Activated CD4-positive, alpha-beta T cell treated with anti-CD3 and anti-CD28 coated beads for 36 hours (primary cell): ENCODE measurements around the gene ADSS1. TPM values are rescaled to one million over a fixed set of nuclear protein-coding genes. Genes with fewer than 3 reads are reported as not detected.

Source experiments
- ATAC-seq: fragments of 200-7000 bp; cut with Tn5 transposase; one replicate; pipeline ENCODE4 v1.10.0; 2021; ENCODE audit warnings: mild to moderate bottlenecking, moderate library complexity
- CTCF ChIA-PET: fragments of 350-600 bp; sonication (Branson Sonifier 250); formaldehyde crosslinking; loops from one replicate; lab custom pipeline; 2021; ENCODE audit warnings: antibody characterized with exemption; lab: Charles Lee
- POLR2A ChIA-PET: fragments of 350-600 bp; sonication (Branson Sonifier 250); formaldehyde crosslinking; loops from one replicate; lab custom pipeline; 2021; ENCODE audit warnings: antibody characterized with exemption, inconsistent platforms; lab: Charles Lee
- DNase-seq: peaks from one replicate; pipeline ENCODE4 v3.0.0-alpha.2; 2020
- H3K27ac Mint-ChIP-seq: one replicate; pipeline ENCODE4 v1.8.0; 2021; ENCODE audit warnings: mixed read lengths
- H3K27me3 Mint-ChIP-seq: one replicate; pipeline ENCODE4 v1.8.0; 2021; ENCODE audit warnings: mixed read lengths
- H3K36me3 Mint-ChIP-seq: one replicate; pipeline ENCODE4 v1.8.0; 2021; ENCODE audit warnings: low read depth, mixed read lengths
- H3K4me1 Mint-ChIP-seq: one replicate; pipeline ENCODE4 v1.8.0; 2021; ENCODE audit warnings: mixed read lengths
- H3K4me3 Mint-ChIP-seq: one replicate; pipeline ENCODE4 v1.8.0; 2021; ENCODE audit warnings: mild to moderate bottlenecking, moderate library complexity, mixed read lengths
- H3K9me3 Mint-ChIP-seq: one replicate; pipeline ENCODE4 v1.8.0; 2021; ENCODE audit warnings: low read depth, mixed read lengths
- intact Hi-C, 2 experiments: fragments of 100-400 bp; cut with DNase I in 1 of 2; cut with micrococcal nuclease in 1 of 2; formaldehyde crosslinking; loops; one replicate each; pipeline versions ENCODE4 v1.14.2 to v1.15.1; 2022 to 2024; cut with DNase I, micrococcal nuclease
- total RNA-seq, 2 experiments: library from RNA; stranded (reverse); gene quantifications; one replicate each; pipeline ENCODE4 v1.2.3, GENCODE V29; 2021

Gene ADSS1
- total RNA-seq, 2 experiments from 2014 or later = 2.2 to 3.2 TPM

DNA sequence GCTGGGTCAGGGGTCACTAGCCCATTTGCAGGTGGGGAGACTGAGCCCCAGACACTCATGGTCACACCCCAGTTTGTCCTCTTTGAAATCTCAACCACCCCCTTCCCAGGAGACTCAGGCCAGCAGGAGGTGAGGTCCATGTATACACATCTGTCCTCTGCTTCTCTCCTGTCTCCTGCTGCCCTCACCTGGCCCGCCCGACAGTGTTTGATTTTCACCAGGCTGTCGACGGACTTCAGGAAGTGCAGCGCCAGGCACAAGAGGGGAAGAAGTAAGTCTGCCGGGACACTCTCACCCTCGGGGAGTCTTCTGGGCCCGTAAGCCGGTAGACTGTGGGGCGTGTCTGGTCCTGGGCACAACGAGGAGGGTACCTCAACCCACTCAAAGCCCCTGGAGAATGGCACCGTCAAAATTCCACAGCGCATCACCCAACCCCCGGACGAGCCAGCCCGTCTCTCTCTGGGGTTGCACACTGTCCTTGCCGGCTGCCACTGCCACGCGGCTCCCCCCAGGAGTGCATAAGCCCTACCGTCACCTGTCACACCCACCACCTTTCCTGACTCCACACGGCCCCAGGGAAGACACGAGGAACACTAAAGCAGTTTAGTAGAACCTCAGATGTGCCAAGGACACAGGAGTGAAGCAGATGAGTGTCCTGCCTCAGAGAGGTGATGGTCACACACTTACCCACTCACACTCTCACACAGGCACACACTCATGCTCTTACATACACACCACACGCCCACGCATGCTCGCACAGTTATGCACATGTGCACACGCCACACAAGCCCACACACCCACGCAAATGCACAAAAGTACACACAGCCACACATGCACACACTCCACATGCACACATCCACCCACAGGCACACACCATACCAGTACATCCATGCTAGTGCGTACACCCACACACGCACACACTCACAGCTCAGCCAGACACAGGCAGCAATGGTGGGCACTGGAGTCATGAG, 15.8 kb downstream of the ADSS1 start:
- no peaks in the 10 kb centered on the region for H3K9me3 Mint-ChIP-seq
- H3K4me1 Mint-ChIP-seq = no peaks in the 10 kb centered on the region
- POLR2A ChIA-PET = no interaction called here
- no peaks in the 10 kb centered on the region for H3K36me3 Mint-ChIP-seq
- H3K4me3 Mint-ChIP-seq = no peak overlapping the region
- ATAC-seq = no peak
- H3K27ac Mint-ChIP-seq = no peak overlapping the region
- intact Hi-C loops = no loop called here
- H3K27me3 Mint-ChIP-seq = no peaks in the 10 kb centered on the region
- DNase-seq = no peak
- CTCF ChIA-PET = no interaction called here

GRCh38 chr14:104741108-104741802, 17.2 kb downstream of the ADSS1 start:
- no peaks in the 10 kb centered on the region for H3K27me3 Mint-ChIP-seq
- H3K4me3 Mint-ChIP-seq = no peak overlapping the region
- ChIA-PET POLR2A (no interaction called here), CTCF (interaction anchor here (1.5 kb wide), 1 partner anchor 12 kb away, joined by 5 read pairs; the partner anchor contains the start of gene SIVA1)
- no peaks in the 10 kb centered on the region for H3K36me3 Mint-ChIP-seq
- H3K27ac Mint-ChIP-seq = no peak overlapping the region
- DNase-seq (no peak), ATAC-seq (no peak)
- intact Hi-C loops = no loop called here
- H3K4me1 Mint-ChIP-seq = peaks cover 11% of the 10 kb centered on the region
- H3K9me3 Mint-ChIP-seq = no peaks in the 10 kb centered on the region

GRCh38 chr14:104741803-104742251, 17.8 kb downstream of the ADSS1 start:
- ChIA-PET CTCF (interaction anchor here (1.5 kb wide), 1 partner anchor 11 kb away, joined by 5 read pairs; the partner anchor contains the start of gene SIVA1), POLR2A (no interaction called here)
- no peak overlapping the region for H3K4me3 Mint-ChIP-seq
- ATAC-seq (no peak), DNase-seq (no peak)
- no peaks in the 10 kb centered on the region for H3K9me3 Mint-ChIP-seq
- peaks cover 11% of the 10 kb centered on the region for H3K4me1 Mint-ChIP-seq
- intact Hi-C loops = no loop called here
- H3K27ac Mint-ChIP-seq = no peak overlapping the region
- no peaks in the 10 kb centered on the region for H3K36me3 Mint-ChIP-seq
- H3K27me3 Mint-ChIP-seq = no peaks in the 10 kb centered on the region

GRCh38 chr14:104742586-104743455, 18.8 kb downstream of the ADSS1 start:
- Mint-ChIP-seq H3K27ac (no peak overlapping the region), H3K4me1 (peaks cover 11% of the 10 kb centered on the region), H3K9me3 (no peaks in the 10 kb centered on the region), H3K4me3 (no peak overlapping the region), H3K36me3 (no peaks in the 10 kb centered on the region), H3K27me3 (no peaks in the 10 kb centered on the region)
- ATAC-seq (no peak), DNase-seq (no peak)
- POLR2A ChIA-PET = no interaction called here
- intact Hi-C loops = no loop called here
- CTCF ChIA-PET = interaction anchor here (0.6 to 1.5 kb wide), 3 partner anchors 10 to 649 kb away, joined by 4 to 6 read pairs (median 5); partner anchors contain the start of gene SIVA1

DNA sequence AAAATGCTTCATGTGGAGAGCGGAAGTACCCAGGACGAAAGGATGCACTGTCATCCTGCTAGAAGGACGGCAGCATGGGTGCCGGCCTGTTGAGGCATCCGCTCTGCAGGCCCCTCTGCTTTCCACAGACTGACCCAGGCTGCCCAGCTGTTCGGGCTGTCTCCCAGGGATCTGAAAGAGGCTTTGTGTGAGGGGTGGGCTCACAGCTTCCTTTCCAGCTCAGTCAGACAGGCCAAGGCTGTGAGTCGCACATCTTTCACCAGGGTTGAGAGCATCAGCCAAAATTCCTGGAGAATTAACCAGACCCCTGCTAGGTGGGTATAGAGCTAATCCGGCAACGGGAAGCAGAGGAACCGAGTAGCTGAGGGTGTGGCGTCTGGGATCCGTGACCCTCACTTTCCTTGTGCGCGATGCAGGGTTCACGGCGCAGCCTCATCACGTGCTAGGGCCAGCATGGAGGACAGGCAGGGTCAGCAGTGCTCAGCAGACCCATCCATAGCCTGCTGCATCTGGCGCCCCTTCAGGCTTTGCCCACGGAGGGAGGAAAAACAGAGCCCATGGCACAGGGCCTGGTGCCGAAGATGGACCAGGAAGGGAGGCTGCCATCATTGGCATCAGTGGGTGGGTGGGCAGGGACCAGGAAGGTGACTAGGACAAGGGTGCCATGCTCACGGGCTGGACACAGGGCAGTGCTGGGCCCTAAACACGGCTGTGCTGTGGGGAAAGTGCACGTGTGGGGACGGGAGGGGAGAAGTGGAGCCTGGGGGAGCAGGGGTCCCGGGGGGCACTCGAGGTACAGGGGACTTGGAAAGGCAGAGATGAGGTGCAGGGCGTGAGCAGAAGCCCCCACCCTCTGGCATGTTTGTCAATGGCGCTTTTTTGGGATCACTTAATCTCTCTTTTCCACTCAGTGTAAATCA, 19.7 kb downstream of the ADSS1 start:
- H3K4me3 Mint-ChIP-seq = no peak overlapping the region
- no peak for DNase-seq
- no peak overlapping the region for H3K27ac Mint-ChIP-seq
- ChIA-PET POLR2A (no interaction called here), CTCF (interaction anchor here (0.8 kb wide), 1 partner anchor 27 kb away, joined by 6 read pairs; no protein-coding TSS in a partner anchor)
- peaks cover 11% of the 10 kb centered on the region for H3K4me1 Mint-ChIP-seq
- H3K27me3 Mint-ChIP-seq = no peaks in the 10 kb centered on the region
- intact Hi-C loops = no loop called here
- no peaks in the 10 kb centered on the region for H3K9me3 Mint-ChIP-seq
- ATAC-seq = no peak
- no peaks in the 10 kb centered on the region for H3K36me3 Mint-ChIP-seq

DNA sequence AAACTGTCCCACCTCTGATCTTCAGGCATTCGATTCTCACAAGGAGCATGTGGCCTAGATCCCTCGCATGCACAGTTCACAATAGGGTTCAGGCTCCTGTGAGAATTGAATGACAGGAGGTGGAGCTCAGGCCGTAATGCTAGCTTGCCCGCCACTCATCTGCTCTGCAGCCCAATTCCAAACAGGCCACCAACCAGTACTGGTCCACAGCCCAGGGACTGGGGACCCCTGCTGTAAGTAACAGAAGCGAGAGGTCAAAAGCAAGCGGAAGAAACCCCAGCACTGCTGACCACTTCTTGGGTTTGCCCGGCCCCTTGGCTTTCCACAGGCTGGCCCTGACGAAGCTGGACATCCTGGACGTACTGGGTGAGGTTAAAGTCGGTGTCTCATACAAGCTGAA, 20.5 kb downstream of the ADSS1 start:
- ChIA-PET CTCF (no interaction called here), POLR2A (no interaction called here)
- Mint-ChIP-seq H3K27me3 (no peaks in the 10 kb centered on the region), H3K4me3 (no peak overlapping the region), H3K9me3 (no peaks in the 10 kb centered on the region), H3K27ac (no peak overlapping the region), H3K36me3 (no peaks in the 10 kb centered on the region), H3K4me1 (peaks cover 11% of the 10 kb centered on the region)
- no peak for ATAC-seq
- no peak for DNase-seq
- intact Hi-C loops = no loop called here

DNA sequence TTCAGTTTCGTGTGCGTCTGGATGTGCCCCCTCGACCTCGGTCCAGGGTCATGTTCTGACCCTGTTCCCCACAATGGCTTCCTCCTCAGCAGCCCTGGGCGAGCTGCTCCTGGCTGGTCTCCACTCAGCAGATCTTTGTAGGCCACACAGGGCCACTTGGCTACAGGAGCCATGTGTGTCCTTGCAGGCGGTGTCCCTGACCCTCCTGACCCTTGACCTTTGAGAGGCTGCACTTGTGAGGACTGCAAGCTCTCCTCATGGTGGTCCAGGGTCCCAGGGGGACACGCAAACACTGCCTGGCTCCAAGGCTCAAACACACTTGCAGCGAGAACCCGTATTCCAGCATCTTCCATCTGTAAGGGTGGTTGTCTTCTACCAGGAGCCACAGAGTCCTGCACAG, 21.4 kb downstream of the ADSS1 start:
- intact Hi-C loops = no loop called here

GRCh38 chr14:104746071-104746545, 22.1 kb downstream of the ADSS1 start:
- Mint-ChIP-seq H3K4me1 (peaks cover 11% of the 10 kb centered on the region), H3K9me3 (no peaks in the 10 kb centered on the region), H3K27me3 (no peaks in the 10 kb centered on the region), H3K36me3 (no peaks in the 10 kb centered on the region), H3K27ac (no peak overlapping the region), H3K4me3 (no peak overlapping the region)
- DNase-seq (peak; percentile 62), ATAC-seq (peak; percentile 79)
- ChIA-PET CTCF (no interaction called here), POLR2A (no interaction called here)
- intact Hi-C loops = no loop called here

More for the DNA sequence above, 21.4 kb downstream of the ADSS1 start:
- Mint-ChIP-seq H3K27me3 (no peaks in the 10 kb centered on the region), H3K27ac (no peak overlapping the region), H3K36me3 (no peaks in the 10 kb centered on the region), H3K4me1 (peaks cover 11% of the 10 kb centered on the region), H3K4me3 (no peak overlapping the region), H3K9me3 (no peaks in the 10 kb centered on the region)
- ChIA-PET POLR2A (no interaction called here), CTCF (interaction anchor here (0.8 kb wide), 1 partner anchor 98 kb away, joined by 3 read pairs; no protein-coding TSS in a partner anchor)
- no peak for ATAC-seq
- DNase-seq = no peak

DNA sequence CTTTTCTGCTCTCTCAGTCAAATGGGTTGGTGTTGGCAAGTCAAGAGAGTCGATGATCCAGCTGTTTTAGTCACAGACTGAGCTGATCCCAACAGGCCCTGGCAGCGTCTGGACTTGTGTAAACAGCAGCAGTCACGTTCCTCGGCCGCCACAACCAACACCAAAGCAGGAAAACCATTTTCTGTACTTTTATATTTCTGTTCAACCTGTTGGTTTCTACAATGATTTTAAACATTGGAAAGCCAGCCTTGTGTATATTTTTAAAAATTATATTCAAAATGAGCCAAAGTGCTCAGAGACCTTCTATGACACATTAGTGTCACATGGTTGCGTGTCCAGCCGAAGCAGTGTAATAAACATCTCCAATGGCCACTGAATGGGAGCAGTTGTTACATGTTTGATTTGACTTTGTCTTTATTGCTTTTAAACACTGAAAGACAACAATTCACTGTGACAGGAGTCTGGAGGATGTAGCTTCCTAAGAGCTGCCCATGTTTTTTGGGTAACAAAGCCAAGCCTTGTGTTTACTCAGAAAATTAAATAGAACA, 23.0 kb downstream of the ADSS1 start:
- ATAC-seq = no peak
- Mint-ChIP-seq H3K27ac (no peak overlapping the region), H3K27me3 (no peaks in the 10 kb centered on the region), H3K9me3 (no peaks in the 10 kb centered on the region), H3K36me3 (no peaks in the 10 kb centered on the region), H3K4me3 (no peak overlapping the region), H3K4me1 (peaks cover 11% of the 10 kb centered on the region)
- ChIA-PET CTCF (interaction anchor here (0.8 to 1.1 kb wide), 2 partner anchors 22 to 239 kb away, joined by 3 read pairs; partner anchors contain the start of gene CLBA1), POLR2A (no interaction called here)
- DNase-seq = no peak
- intact Hi-C loops = no loop called here

DNA sequence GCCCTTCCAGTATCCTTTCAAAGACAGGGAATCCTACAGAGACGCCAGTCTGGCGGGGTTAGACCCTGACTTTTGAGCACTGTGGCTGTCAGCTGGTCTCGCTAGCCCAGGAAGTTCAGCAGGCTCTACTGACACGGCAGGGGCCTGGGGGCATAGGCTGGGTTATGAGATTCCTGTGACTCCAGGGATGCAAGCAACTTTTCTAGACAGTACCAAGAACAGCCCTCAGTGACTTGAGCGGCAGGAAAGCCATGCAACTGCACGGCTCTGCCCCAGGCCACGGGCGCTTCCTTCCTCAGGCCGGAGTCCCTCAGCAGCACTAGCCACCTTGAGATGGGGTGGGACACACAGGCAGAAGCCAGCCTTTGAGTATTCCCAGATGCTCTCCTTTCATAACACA, 23.8 kb downstream of the ADSS1 start:
- ChIA-PET CTCF (interaction anchor here (0.8 to 1.1 kb wide), 2 partner anchors 21 to 238 kb away, joined by 3 read pairs; partner anchors contain the start of gene CLBA1), POLR2A (interaction anchor here (0.7 kb wide), 1 partner anchor 91 kb away, joined by 3 read pairs; no protein-coding TSS in a partner anchor)
- H3K4me1 Mint-ChIP-seq = peaks cover 11% of the 10 kb centered on the region
- ATAC-seq = no peak
- no peak overlapping the region for H3K27ac Mint-ChIP-seq
- H3K4me3 Mint-ChIP-seq = no peak overlapping the region
- intact Hi-C loops = no loop called here
- H3K36me3 Mint-ChIP-seq = no peaks in the 10 kb centered on the region
- no peak for DNase-seq
- H3K27me3 Mint-ChIP-seq = no peaks in the 10 kb centered on the region
- H3K9me3 Mint-ChIP-seq = no peaks in the 10 kb centered on the region
